ENCODE results near the gene STARD6.
A peak's percentile ranks its signal among the peaks of the same experiment; 100 is the strongest.
"Not testable (repeated sequence)": the region's sequence is repeated elsewhere in the genome, so short reads cannot be mapped to it uniquely, and the experiment has no call there.

Gene STARD6

GRCh38 chr18:54323970-54324369 is 33.7 kb downstream of the STARD6 start:
- H3K4me3 ChIP-seq (replicated peaks in 1 of 2; ENCODE audit: low read depth in 2 of 2, low read length in 2 of 2) = no peak overlapping the region
- no peak for TF ChIP-seq CTCF (IDR thresholded peaks at IDR 0.05; ENCODE audit: low read depth, low read length)
- DNase-seq (ENCODE audit: low read depth in 2 of 2) = no peak

- no peak for TF ChIP-seq CTCF (IDR thresholded peaks at IDR 0.05; ENCODE audit: low read depth, low read length)
- DNase-seq (ENCODE audit: low read depth in 2 of 2) = no peak
- no peak overlapping the region for H3K4me3 ChIP-seq (replicated peaks in 1 of 2; ENCODE audit: low read depth in 2 of 2, low read length in 2 of 2)
Observed at GRCh38 chr18:54323561-54323960, 34.1 kb downstream of the STARD6 start.

GRCh38 chr18:54316071-54316820 is 41.4 kb downstream of the STARD6 start:
- TF ChIP-seq CTCF (IDR thresholded peaks at IDR 0.05; ENCODE audit: low read depth, low read length) = peak; percentile 5
- DNase-seq (ENCODE audit: low read depth in 2 of 2) = no peak
- H3K4me3 ChIP-seq (replicated peaks in 1 of 2; ENCODE audit: low read depth in 2 of 2, low read length in 2 of 2) = no peak overlapping the region

DNA sequence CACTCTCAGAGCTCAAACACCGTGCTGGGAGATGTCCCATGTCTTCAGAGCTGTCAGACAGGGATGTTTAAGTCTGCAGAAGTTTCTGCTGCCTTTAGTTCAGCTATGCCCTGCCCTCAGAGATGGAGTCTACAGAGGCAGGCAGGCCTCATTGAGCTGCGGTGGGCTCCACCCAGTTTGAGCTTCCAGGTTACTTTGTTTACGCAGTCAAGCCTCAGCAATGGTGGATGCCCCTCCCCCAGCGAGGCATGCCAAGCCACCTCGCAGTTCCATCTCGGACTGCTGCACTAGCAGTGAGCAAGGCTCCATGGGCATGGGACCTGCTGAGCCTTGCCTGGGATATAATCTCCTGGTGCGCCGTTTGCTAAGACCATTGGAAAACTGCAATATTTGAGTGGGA is 48.1 kb downstream of the STARD6 start:
- H3K4me3 ChIP-seq (replicated peaks in 1 of 2; ENCODE audit: low read depth in 2 of 2, low read length in 2 of 2); DNase-seq (ENCODE audit: low read depth in 2 of 2): not testable (repeated sequence)

DNA sequence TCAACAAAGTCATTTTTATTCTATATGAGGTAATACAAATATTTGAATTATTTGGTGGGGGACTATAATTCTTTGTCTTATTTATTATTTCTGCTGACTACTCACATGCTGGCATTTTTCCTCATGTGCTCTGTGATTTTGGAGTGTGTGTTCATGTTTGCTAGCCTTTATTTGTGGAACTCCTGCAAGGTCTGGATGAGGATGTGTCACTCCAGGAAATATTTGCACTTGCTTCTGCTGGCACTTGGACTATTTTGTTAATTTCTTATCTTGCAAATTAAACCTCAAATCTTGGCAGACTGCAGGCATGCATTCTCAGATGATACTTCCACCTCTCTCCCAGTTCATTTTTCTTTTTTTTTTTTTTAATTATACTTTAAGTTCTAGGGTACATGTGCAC is 54.2 kb downstream of the STARD6 start:
- DNase-seq (ENCODE audit: low read depth in 2 of 2) = no peak
- H3K4me3 ChIP-seq (replicated peaks in 1 of 2; ENCODE audit: low read depth in 2 of 2, low read length in 2 of 2) = no peak overlapping the region
- no peak for TF ChIP-seq CTCF (IDR thresholded peaks at IDR 0.05; ENCODE audit: low read depth, low read length)

GRCh38 chr18:54298991-54299390 is 58.7 kb downstream of the STARD6 start:
- not testable (repeated sequence) for H3K4me3 ChIP-seq (replicated peaks in 1 of 2; ENCODE audit: low read depth in 2 of 2, low read length in 2 of 2); DNase-seq (ENCODE audit: low read depth in 2 of 2)

DNA sequence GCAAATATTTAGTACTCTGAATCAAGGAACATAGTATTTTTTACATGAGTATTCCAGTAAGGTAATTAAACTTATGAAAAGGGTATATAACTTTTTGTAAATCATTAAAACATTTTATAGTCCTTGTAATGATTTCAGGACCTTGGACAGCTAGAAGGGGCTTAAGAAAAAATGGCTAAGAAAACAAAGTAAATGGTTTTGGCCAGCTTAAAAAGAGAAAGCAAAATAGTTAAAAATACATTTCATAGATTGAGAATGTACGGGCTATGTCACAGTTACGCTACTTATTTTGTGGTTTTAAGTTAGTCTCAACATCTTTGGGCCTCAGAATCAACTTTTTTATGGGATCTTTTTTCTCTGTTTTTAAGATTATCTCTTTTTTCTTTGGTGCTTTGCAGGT is 61.6 kb downstream of the STARD6 start:
- no peak overlapping the region for H3K4me3 ChIP-seq (replicated peaks in 1 of 2; ENCODE audit: low read depth in 2 of 2, low read length in 2 of 2)
- DNase-seq (ENCODE audit: low read depth in 2 of 2) = peak; percentile 17 to 35
- no peak for TF ChIP-seq CTCF (IDR thresholded peaks at IDR 0.05; ENCODE audit: low read depth, low read length)

DNA sequence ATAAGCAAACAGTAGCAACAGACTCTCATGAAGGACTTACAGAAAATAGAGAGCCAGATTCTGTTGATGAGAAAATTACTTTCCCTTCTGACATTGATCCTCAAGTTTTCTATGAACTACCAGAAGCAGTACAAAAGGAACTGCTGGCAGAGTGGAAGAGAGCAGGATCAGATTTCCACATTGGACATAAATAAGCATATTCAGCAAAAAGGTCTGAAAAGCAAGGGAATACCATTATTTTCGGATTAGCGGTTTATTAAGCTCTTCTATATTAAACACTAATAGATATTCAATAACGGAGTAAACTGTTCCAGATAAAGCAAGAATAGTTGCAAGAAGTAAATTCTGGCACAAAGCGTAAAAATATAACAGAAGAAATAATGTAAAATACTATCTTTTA is 63.4 kb downstream of the STARD6 start:
- no peak for TF ChIP-seq CTCF (IDR thresholded peaks at IDR 0.05; ENCODE audit: low read depth, low read length)
- H3K4me3 ChIP-seq (replicated peaks in 1 of 2; ENCODE audit: low read depth in 2 of 2, low read length in 2 of 2) = no peak overlapping the region
- no peak for DNase-seq (ENCODE audit: low read depth in 2 of 2)

Measured in cardiac fibroblast (primary cell).